ENCODE results near the gene CROT.

Gene CROT, protein sequence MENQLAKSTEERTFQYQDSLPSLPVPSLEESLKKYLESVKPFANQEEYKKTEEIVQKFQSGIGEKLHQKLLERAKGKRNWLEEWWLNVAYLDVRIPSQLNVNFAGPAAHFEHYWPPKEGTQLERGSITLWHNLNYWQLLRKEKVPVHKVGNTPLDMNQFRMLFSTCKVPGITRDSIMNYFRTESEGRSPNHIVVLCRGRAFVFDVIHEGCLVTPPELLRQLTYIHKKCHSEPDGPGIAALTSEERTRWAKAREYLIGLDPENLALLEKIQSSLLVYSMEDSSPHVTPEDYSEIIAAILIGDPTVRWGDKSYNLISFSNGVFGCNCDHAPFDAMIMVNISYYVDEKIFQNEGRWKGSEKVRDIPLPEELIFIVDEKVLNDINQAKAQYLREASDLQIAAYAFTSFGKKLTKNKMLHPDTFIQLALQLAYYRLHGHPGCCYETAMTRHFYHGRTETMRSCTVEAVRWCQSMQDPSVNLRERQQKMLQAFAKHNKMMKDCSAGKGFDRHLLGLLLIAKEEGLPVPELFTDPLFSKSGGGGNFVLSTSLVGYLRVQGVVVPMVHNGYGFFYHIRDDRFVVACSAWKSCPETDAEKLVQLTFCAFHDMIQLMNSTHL

GRCh38 chr7:87345166-87345927 is at the start of gene CROT:
Gene CROT (plus strand): TSS chr7:87345664. CDS start chr7:87349069, 3,405 bp downstream.
- TF ChIP-seq, protein P1, sequence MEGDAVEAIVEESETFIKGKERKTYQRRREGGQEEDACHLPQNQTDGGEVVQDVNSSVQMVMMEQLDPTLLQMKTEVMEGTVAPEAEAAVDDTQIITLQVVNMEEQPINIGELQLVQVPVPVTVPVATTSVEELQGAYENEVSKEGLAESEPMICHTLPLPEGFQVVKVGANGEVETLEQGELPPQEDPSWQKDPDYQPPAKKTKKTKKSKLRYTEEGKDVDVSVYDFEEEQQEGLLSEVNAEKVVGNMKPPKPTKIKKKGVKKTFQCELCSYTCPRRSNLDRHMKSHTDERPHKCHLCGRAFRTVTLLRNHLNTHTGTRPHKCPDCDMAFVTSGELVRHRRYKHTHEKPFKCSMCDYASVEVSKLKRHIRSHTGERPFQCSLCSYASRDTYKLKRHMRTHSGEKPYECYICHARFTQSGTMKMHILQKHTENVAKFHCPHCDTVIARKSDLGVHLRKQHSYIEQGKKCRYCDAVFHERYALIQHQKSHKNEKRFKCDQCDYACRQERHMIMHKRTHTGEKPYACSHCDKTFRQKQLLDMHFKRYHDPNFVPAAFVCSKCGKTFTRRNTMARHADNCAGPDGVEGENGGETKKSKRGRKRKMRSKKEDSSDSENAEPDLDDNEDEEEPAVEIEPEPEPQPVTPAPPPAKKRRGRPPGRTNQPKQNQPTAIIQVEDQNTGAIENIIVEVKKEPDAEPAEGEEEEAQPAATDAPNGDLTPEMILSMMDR (IDR thresholded peaks at IDR 0.05; ENCODE audit: insufficient read depth, low read depth, low read length, missing control alignments), result no peak
- DNase-seq (ENCODE audit: low read depth), result peak; percentile 95
- peak within 1 kb of the TSS; percentile 97 for H3K4me3 ChIP-seq (ENCODE audit: low read depth, low read length)

- TF ChIP-seq, protein P1 (IDR thresholded peaks at IDR 0.05; ENCODE audit: insufficient read depth, low read depth, low read length, missing control alignments), result no peak
- DNase-seq (ENCODE audit: low read depth), result no peak
- H3K4me3 ChIP-seq (ENCODE audit: low read depth, low read length), result no peak overlapping the region
Measured at GRCh38 chr7:87300756-87301155, 44.7 kb upstream of the CROT start.

DNA sequence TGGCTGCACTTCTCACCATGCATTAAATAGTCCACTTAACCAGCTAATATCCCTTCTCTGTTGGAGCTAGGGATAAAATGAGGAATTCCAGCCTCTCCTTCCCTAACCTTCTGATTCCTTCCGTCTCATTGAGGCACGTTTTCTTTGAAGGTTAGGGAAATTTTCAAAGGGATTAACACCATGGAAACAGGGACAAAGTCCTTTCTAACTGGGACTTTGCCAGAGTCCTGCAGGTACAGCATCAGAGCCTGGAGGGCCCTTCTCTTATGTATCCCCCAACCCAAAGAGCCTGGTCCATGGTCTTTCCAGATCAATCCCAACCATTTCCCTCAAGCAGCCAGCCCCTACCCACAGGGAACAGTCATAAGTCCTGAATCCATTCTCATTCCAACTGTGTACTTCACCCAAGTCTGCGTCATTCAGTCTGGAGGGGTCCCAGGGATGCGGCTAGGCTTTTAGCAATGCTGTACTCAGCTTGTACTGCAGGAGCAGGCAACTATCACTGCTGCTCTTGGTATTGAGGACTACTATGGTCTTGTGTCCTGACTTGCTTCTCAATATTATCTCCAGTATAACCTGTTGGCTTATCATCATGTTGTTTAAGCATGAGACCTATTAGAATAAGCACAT is 34.6 kb upstream of the CROT start:
- TF ChIP-seq, protein P1 (IDR thresholded peaks at IDR 0.05; ENCODE audit: insufficient read depth, low read depth, low read length, missing control alignments), result no peak
- no peak overlapping the region for H3K4me3 ChIP-seq (ENCODE audit: low read depth, low read length)
- no peak for DNase-seq (ENCODE audit: low read depth)

DNA sequence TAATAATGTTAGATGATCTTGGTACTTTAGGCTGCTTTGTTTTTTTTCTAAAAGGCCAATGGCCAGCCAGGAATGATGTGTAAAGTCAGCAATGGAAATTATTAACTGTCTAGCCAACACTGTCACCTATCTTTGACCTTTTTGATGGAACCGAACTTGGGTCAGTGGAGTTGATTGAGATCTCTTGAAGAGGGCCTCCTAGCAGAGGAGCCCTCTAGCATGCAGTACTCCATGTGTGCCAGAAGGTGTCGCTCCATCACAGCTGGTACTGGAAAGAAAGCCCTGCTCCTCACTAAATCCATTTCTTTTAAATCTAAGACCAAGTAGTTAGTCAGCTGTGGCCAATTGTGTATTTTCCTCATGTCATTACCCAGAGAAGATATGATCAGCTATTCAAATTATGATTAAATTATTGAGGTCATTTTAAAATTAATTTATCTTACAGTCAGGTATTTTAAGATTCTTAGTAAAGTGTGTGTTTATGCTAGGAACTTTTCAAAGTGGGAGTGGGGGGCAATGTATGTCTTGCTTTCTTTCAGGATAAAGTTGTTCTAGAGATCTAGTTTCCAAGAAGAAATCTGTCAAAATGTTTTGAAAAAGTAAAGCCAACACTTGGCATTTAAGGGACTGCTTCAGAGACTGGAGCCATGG is 33.1 kb upstream of the CROT start:
- peak; percentile 76 for DNase-seq (ENCODE audit: low read depth)
- TF ChIP-seq, protein P1 (IDR thresholded peaks at IDR 0.05; ENCODE audit: insufficient read depth, low read depth, low read length, missing control alignments), result peak; percentile 98
- no peak overlapping the region for H3K4me3 ChIP-seq (ENCODE audit: low read depth, low read length)

DNA sequence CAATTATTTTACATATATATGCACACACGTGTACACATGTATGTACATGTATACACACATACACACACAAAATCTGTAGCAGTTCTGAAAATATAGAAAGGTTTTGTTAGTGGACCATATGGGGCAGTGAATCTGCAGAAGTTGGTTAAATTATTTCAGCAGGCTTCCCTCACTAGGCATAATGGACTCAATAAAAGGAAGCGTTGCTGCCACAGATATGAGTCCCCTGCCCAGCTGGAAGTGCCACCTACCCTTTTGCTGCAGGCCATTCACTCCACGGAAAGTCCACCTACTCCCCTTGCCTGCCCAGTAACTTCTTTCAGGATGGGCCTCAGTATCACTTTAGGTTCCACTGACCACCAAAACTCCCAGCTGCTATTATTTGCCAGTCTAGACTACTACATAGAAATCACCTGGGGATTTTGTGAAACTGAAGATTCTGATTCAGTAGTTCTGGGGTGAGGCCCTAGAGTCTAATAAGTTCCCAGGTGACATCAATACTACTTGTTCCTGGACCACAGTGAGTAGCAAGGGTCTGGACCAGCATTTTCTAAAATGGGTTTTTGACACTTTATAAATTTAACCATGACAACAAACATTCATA is 29.3 kb upstream of the CROT start:
- H3K4me3 ChIP-seq (ENCODE audit: low read depth, low read length), result no peak overlapping the region
- peak; percentile 71 for DNase-seq (ENCODE audit: low read depth)
- TF ChIP-seq, protein P1 (IDR thresholded peaks at IDR 0.05; ENCODE audit: insufficient read depth, low read depth, low read length, missing control alignments), result no peak

All from GM12865 (cell line).